ENCODE results near the gene MTCH1.
"Not testable (repeated sequence)": the region's sequence is repeated elsewhere in the genome, so short reads cannot be mapped to it uniquely, and the experiment has no call there.

MTCH1 gene

GRCh38 chr6:36958775-36959554 is 27.0 kb downstream of the MTCH1 start:
- Mint-ChIP-seq H3K27ac (no peak overlapping the region), H3K27me3 (no peaks in the 10 kb centered on the region), H3K4me1 (ENCODE audit: low read depth) (peaks cover 41% of the 10 kb centered on the region), H3K9me3 (no peaks in the 10 kb centered on the region), H3K4me3 (no peak overlapping the region), H3K36me3 (ENCODE audit: low read depth) (no peaks in the 10 kb centered on the region)

- Mint-ChIP-seq H3K27ac (no peak overlapping the region), H3K4me1 (ENCODE audit: low read depth) (peaks cover 36% of the 10 kb centered on the region), H3K27me3 (no peaks in the 10 kb centered on the region), H3K4me3 (no peak overlapping the region), H3K36me3 (ENCODE audit: low read depth) (no peaks in the 10 kb centered on the region), H3K9me3 (no peaks in the 10 kb centered on the region)
Measured at GRCh38 chr6:36957773-36958271, 28.2 kb downstream of the MTCH1 start.

- H3K36me3 Mint-ChIP-seq (ENCODE audit: low read depth) = no peaks in the 10 kb centered on the region
- no peaks in the 10 kb centered on the region for H3K9me3 Mint-ChIP-seq
- peaks cover 28% of the 10 kb centered on the region for H3K4me1 Mint-ChIP-seq (ENCODE audit: low read depth)
- no peak overlapping the region for H3K4me3 Mint-ChIP-seq
- H3K27ac Mint-ChIP-seq = no peak overlapping the region
- H3K27me3 Mint-ChIP-seq = no peaks in the 10 kb centered on the region
Measured at GRCh38 chr6:36956446-36956820, 29.6 kb downstream of the MTCH1 start.

- H3K27ac Mint-ChIP-seq = no peak overlapping the region
- no peaks in the 10 kb centered on the region for H3K36me3 Mint-ChIP-seq (ENCODE audit: low read depth)
- H3K9me3 Mint-ChIP-seq = no peaks in the 10 kb centered on the region
- H3K4me1 Mint-ChIP-seq (ENCODE audit: low read depth) = peaks cover 28% of the 10 kb centered on the region
- H3K27me3 Mint-ChIP-seq = no peaks in the 10 kb centered on the region
- H3K4me3 Mint-ChIP-seq = no peak overlapping the region
Measured at GRCh38 chr6:36955671-36956445, 30.1 kb downstream of the MTCH1 start.

GRCh38 chr6:36955136-36955535 is 30.9 kb downstream of the MTCH1 start:
- peak overlapping the region; percentile 56 for H3K27ac Mint-ChIP-seq
- no peaks in the 10 kb centered on the region for H3K27me3 Mint-ChIP-seq
- H3K36me3 Mint-ChIP-seq (ENCODE audit: low read depth) = no peaks in the 10 kb centered on the region
- H3K9me3 Mint-ChIP-seq = no peaks in the 10 kb centered on the region
- H3K4me1 Mint-ChIP-seq (ENCODE audit: low read depth) = peaks cover 28% of the 10 kb centered on the region
- no peak overlapping the region for H3K4me3 Mint-ChIP-seq

- H3K4me3 Mint-ChIP-seq = no peak within 1 kb of the TSS
- H3K27ac Mint-ChIP-seq = peak within 1 kb of the TSS; percentile 56
- no peaks in the 10 kb centered on the region for H3K36me3 Mint-ChIP-seq (ENCODE audit: low read depth)
Measured at GRCh38 chr6:36954262-36954931, 31.6 kb downstream of the MTCH1 start, which contains the start of gene PI16. Gene PI16 (plus strand): TSS chr6:36954738. CDS start chr6:36954761, 23 bp downstream.

GRCh38 chr6:36953931-36954261 is 32.1 kb downstream of the MTCH1 start:
- Mint-ChIP-seq H3K36me3 (ENCODE audit: low read depth) (no peaks in the 10 kb centered on the region), H3K27me3 (no peaks in the 10 kb centered on the region), H3K4me3 (no peak overlapping the region), H3K27ac (no peak overlapping the region), H3K9me3 (no peaks in the 10 kb centered on the region), H3K4me1 (ENCODE audit: low read depth) (peaks cover 33% of the 10 kb centered on the region)

More at GRCh38 chr6:36954262-36954931, 31.6 kb downstream of the MTCH1 start, which contains the start of gene PI16:
- H3K27me3 Mint-ChIP-seq = no peaks in the 10 kb centered on the region
- no peaks in the 10 kb centered on the region for H3K9me3 Mint-ChIP-seq
- peaks cover 31% of the 10 kb centered on the region for H3K4me1 Mint-ChIP-seq (ENCODE audit: low read depth)

- H3K4me3 Mint-ChIP-seq = no peak overlapping the region
- no peaks in the 10 kb centered on the region for H3K9me3 Mint-ChIP-seq
- H3K4me1 Mint-ChIP-seq (ENCODE audit: low read depth) = peaks cover 26% of the 10 kb centered on the region
- H3K27me3 Mint-ChIP-seq = no peaks in the 10 kb centered on the region
- no peak overlapping the region for H3K27ac Mint-ChIP-seq
- H3K36me3 Mint-ChIP-seq (ENCODE audit: low read depth) = no peaks in the 10 kb centered on the region
Measured at GRCh38 chr6:36949636-36950035, 36.4 kb downstream of the MTCH1 start.

- not testable (repeated sequence) for H3K4me3 Mint-ChIP-seq; H3K27me3 Mint-ChIP-seq; H3K9me3 Mint-ChIP-seq; H3K27ac Mint-ChIP-seq; H3K36me3 Mint-ChIP-seq (ENCODE audit: low read depth)
- peaks cover 24% of the 10 kb centered on the region for H3K4me1 Mint-ChIP-seq (ENCODE audit: low read depth)
Measured at GRCh38 chr6:36949076-36949475, 36.9 kb downstream of the MTCH1 start.

GRCh38 chr6:36947570-36948351 is 38.2 kb downstream of the MTCH1 start:
- Mint-ChIP-seq H3K27ac (no peak overlapping the region), H3K4me3 (no peak overlapping the region), H3K4me1 (ENCODE audit: low read depth) (peaks cover 21% of the 10 kb centered on the region), H3K27me3 (no peaks in the 10 kb centered on the region), H3K9me3 (no peaks in the 10 kb centered on the region), H3K36me3 (ENCODE audit: low read depth) (no peaks in the 10 kb centered on the region)

GRCh38 chr6:36946526-36946925 is 39.5 kb downstream of the MTCH1 start:
- Mint-ChIP-seq H3K4me3 (no peak overlapping the region), H3K36me3 (ENCODE audit: low read depth) (no peaks in the 10 kb centered on the region), H3K9me3 (no peaks in the 10 kb centered on the region), H3K4me1 (ENCODE audit: low read depth) (peaks cover 21% of the 10 kb centered on the region), H3K27ac (no peak overlapping the region), H3K27me3 (no peaks in the 10 kb centered on the region)

GRCh38 chr6:36945301-36945700 is 40.7 kb downstream of the MTCH1 start:
- H3K36me3 Mint-ChIP-seq (ENCODE audit: low read depth) = no peaks in the 10 kb centered on the region
- H3K9me3 Mint-ChIP-seq = no peaks in the 10 kb centered on the region
- H3K27ac Mint-ChIP-seq = no peak overlapping the region
- peaks cover 21% of the 10 kb centered on the region for H3K4me1 Mint-ChIP-seq (ENCODE audit: low read depth)
- H3K27me3 Mint-ChIP-seq = no peaks in the 10 kb centered on the region
- H3K4me3 Mint-ChIP-seq = no peak overlapping the region

- H3K4me1 Mint-ChIP-seq (ENCODE audit: low read depth) = peaks cover 20% of the 10 kb centered on the region
- H3K4me3 Mint-ChIP-seq = no peak overlapping the region
- no peaks in the 10 kb centered on the region for H3K36me3 Mint-ChIP-seq (ENCODE audit: low read depth)
- H3K9me3 Mint-ChIP-seq = no peaks in the 10 kb centered on the region
- no peak overlapping the region for H3K27ac Mint-ChIP-seq
- no peaks in the 10 kb centered on the region for H3K27me3 Mint-ChIP-seq
Measured at GRCh38 chr6:36944650-36945049, 41.3 kb downstream of the MTCH1 start.

GRCh38 chr6:36942329-36942728 is 43.7 kb downstream of the MTCH1 start:
- not testable (repeated sequence) for H3K27ac Mint-ChIP-seq; H3K4me3 Mint-ChIP-seq; H3K9me3 Mint-ChIP-seq; H3K36me3 Mint-ChIP-seq (ENCODE audit: low read depth); H3K27me3 Mint-ChIP-seq
- peaks cover 10% of the 10 kb centered on the region for H3K4me1 Mint-ChIP-seq (ENCODE audit: low read depth)

All from stimulated activated naive CD8-positive, alpha-beta T cell treated with anti-CD3 and anti-CD28 coated beads, Interleukin-15, Interleukin-2, amounts not matched to agents 100 ng/mL and 50 ng/mL, for 24 hours (primary cell).